ENCODE measurements around the gene ABCC1. TPM values are rescaled to one million over a fixed set of nuclear protein-coding genes. Genes with fewer than 3 reads are reported as not detected.

ABCC1 gene
- total RNA-seq, 2 experiments from 2014 or later, result 42.9 to 44.8 TPM

DNA sequence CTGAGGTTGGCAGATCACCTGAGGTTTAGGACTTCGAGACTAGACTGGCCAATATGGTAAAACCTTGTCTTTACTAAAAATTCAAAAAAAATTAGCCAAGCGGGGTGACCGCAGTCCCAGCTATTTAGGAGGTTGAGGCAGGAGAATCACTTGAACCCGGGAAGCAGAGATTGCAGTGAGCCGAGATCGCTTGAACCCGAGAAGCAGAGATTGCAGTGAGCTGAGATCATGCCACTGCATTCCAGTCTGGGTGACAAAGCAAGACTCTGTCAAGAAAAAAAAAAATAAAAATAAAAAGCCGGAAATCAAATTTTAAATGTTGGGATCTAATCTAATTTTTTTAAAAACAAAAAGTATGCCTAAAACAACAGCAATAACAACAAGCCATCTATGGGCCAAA is 56.3 kb downstream of the ABCC1 start:
- H3K36me3 Mint-ChIP-seq (ENCODE audit: low read depth), result peaks cover 47% of the 10 kb centered on the region
- no peak overlapping the region for H3K27ac Mint-ChIP-seq
- no peaks in the 10 kb centered on the region for H3K27me3 Mint-ChIP-seq
- Histone ChIP-seq H3K4me1 (ENCODE audit: insufficient read depth, low read length) (peaks cover 9% of the 10 kb centered on the region), H3K9me3 (ENCODE audit: control insufficient read depth in 1 of 2, insufficient read depth in 1 of 2, low read length in 2 of 2) (no peaks in the 10 kb centered on the region), H3K27ac (ENCODE audit: low read depth in 1 of 2, low read length in 2 of 2) (no peak overlapping the region), H3K4me3 (ENCODE audit: low read length) (no peak overlapping the region), H3K36me3 (ENCODE audit: insufficient read depth, low read length) (peaks cover 26% of the 10 kb centered on the region), H3K27me3 (ENCODE audit: control insufficient read depth in 1 of 2, insufficient read depth in 2 of 2, low read length in 2 of 2) (no peaks in the 10 kb centered on the region)
- H3K4me3 Mint-ChIP-seq, result no peak overlapping the region
- H3K9me3 Mint-ChIP-seq, result no peaks in the 10 kb centered on the region
- peaks cover 36% of the 10 kb centered on the region for H3K4me1 Mint-ChIP-seq (ENCODE audit: low read depth)
- CTCF ChIA-PET, result interaction anchor here (0.7 kb wide), 1 partner anchor 153 kb away, joined by 3 read pairs; no protein-coding TSS in a partner anchor
- intact Hi-C loops (cut with DNase I, micrococcal nuclease), result no loop called here
- POLR2A ChIA-PET, result no interaction called here
- ATAC-seq (ENCODE audit: poor library complexity) (no peak), DNase-seq (no peak)
- TF ChIP-seq, protein P1, sequence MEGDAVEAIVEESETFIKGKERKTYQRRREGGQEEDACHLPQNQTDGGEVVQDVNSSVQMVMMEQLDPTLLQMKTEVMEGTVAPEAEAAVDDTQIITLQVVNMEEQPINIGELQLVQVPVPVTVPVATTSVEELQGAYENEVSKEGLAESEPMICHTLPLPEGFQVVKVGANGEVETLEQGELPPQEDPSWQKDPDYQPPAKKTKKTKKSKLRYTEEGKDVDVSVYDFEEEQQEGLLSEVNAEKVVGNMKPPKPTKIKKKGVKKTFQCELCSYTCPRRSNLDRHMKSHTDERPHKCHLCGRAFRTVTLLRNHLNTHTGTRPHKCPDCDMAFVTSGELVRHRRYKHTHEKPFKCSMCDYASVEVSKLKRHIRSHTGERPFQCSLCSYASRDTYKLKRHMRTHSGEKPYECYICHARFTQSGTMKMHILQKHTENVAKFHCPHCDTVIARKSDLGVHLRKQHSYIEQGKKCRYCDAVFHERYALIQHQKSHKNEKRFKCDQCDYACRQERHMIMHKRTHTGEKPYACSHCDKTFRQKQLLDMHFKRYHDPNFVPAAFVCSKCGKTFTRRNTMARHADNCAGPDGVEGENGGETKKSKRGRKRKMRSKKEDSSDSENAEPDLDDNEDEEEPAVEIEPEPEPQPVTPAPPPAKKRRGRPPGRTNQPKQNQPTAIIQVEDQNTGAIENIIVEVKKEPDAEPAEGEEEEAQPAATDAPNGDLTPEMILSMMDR (IDR thresholded peaks at IDR 0.05), result no peak

DNA sequence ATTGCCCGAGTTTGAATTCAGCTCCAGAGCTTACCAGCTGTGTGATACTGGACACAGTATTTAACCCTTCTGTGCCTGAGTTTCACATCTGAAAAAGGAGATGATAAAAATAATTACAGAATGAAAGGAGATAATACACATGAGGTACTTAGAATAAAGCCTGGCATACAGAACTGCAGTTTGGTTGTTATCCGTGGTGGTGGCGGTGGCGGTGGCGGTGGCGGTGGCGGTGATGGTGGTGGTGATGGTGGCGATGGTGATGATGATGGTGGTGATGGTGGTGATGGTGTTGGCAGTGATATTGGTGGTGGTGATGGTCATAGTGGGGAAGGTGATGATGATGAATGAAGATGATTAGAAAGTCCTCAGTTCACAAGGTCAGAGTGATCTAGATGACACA is 57.2 kb downstream of the ABCC1 start:
- Histone ChIP-seq H3K4me1 (ENCODE audit: insufficient read depth, low read length) (peaks cover 9% of the 10 kb centered on the region), H3K9me3 (ENCODE audit: control insufficient read depth in 1 of 2, insufficient read depth in 1 of 2, low read length in 2 of 2) (no peaks in the 10 kb centered on the region), H3K27me3 (ENCODE audit: control insufficient read depth in 1 of 2, insufficient read depth in 2 of 2, low read length in 2 of 2) (no peaks in the 10 kb centered on the region), H3K36me3 (ENCODE audit: insufficient read depth, low read length) (peaks cover 30% of the 10 kb centered on the region), H3K4me3 (ENCODE audit: low read length) (no peak overlapping the region), H3K27ac (ENCODE audit: low read depth in 1 of 2, low read length in 2 of 2) (no peak overlapping the region)
- H3K9me3 Mint-ChIP-seq, result no peaks in the 10 kb centered on the region
- intact Hi-C loops (cut with DNase I, micrococcal nuclease), result no loop called here
- ATAC-seq (ENCODE audit: poor library complexity), result no peak
- H3K4me3 Mint-ChIP-seq, result no peak overlapping the region
- ChIA-PET POLR2A (interaction anchor here (0.7 kb wide), 1 partner anchor 185 kb away, joined by 3 read pairs; no protein-coding TSS in a partner anchor), CTCF (no interaction called here)
- no peak for DNase-seq
- H3K36me3 Mint-ChIP-seq (ENCODE audit: low read depth), result peaks cover 52% of the 10 kb centered on the region
- H3K27ac Mint-ChIP-seq, result no peak overlapping the region
- no peaks in the 10 kb centered on the region for H3K27me3 Mint-ChIP-seq
- peaks cover 29% of the 10 kb centered on the region for H3K4me1 Mint-ChIP-seq (ENCODE audit: low read depth)
- TF ChIP-seq, protein P1 (IDR thresholded peaks at IDR 0.05), result no peak

- no peak for ATAC-seq (ENCODE audit: poor library complexity)
- H3K9me3 Mint-ChIP-seq, result no peaks in the 10 kb centered on the region
- peaks cover 9% of the 10 kb centered on the region for H3K4me1 ChIP-seq (ENCODE audit: insufficient read depth, low read length)
- H3K27ac Mint-ChIP-seq, result peak overlapping the region; percentile 46
- no peak for DNase-seq
- no peak overlapping the region for H3K27ac ChIP-seq (ENCODE audit: low read depth in 1 of 2, low read length in 2 of 2)
- no peak overlapping the region for H3K4me3 Mint-ChIP-seq
- POLR2A ChIA-PET, result no interaction called here
- CTCF ChIA-PET, result no interaction called here
- H3K9me3 ChIP-seq (ENCODE audit: control insufficient read depth in 1 of 2, insufficient read depth in 1 of 2, low read length in 2 of 2), result no peaks in the 10 kb centered on the region
- H3K27me3 ChIP-seq (ENCODE audit: control insufficient read depth in 1 of 2, insufficient read depth in 2 of 2, low read length in 2 of 2), result no peaks in the 10 kb centered on the region
- TF ChIP-seq, protein P1 (IDR thresholded peaks at IDR 0.05), result no peak
- H3K27me3 Mint-ChIP-seq, result no peaks in the 10 kb centered on the region
- intact Hi-C loops (cut with DNase I, micrococcal nuclease), result no loop called here
- peaks cover 37% of the 10 kb centered on the region for H3K36me3 ChIP-seq (ENCODE audit: insufficient read depth, low read length)
- H3K4me1 Mint-ChIP-seq (ENCODE audit: low read depth), result peaks cover 23% of the 10 kb centered on the region
- H3K4me3 ChIP-seq (ENCODE audit: low read length), result no peak overlapping the region
- H3K36me3 Mint-ChIP-seq (ENCODE audit: low read depth), result peaks cover 62% of the 10 kb centered on the region
Observed at GRCh38 chr16:16007743-16008111, 58.3 kb downstream of the ABCC1 start.

Measured in CD4-positive, alpha-beta T cell (primary cell).